Natural killer cell (primary cell): ENCODE results near the gene CYTL1. TPM values are rescaled to one million over a fixed set of nuclear protein-coding genes. Genes with fewer than 3 reads are reported as not detected.

ENCODE experiments used
- ATAC-seq, 3 donors: fragments of 150-1000 bp in 2 of 3; fragments of 200-7000 bp in 1 of 3; cut with Tn5 transposase; 1 replicate in 1 of 3; 2 replicates in 2 of 3; pipeline ENCODE4 v1.10.0; 2021; ENCODE audit warnings: mild to moderate bottlenecking in 2 of 3, moderate library complexity in 2 of 3
- DNase-seq, 2 donors: peaks; one replicate each; pipeline versions ENCODE4 v3.0.0 to v3.0.0-alpha.2; 2013 to 2021; ENCODE audit warnings: mixed read lengths in 1 of 2
- H3K27ac ChIP-seq: one replicate; pipeline ENCODE4 v1.5.1; 2013; ENCODE audit warnings: mild to moderate bottlenecking, low read length
- H3K27me3 ChIP-seq: one replicate; pipeline ENCODE4 v1.6.1; 2013; ENCODE audit warnings: low read length; ENCODE audit not compliant: control insufficient read depth, insufficient read depth
- H3K36me3 ChIP-seq: one replicate; pipeline ENCODE4 v1.6.1; 2013; ENCODE audit warnings: low read length; ENCODE audit not compliant: control insufficient read depth, insufficient read depth
- H3K4me1 ChIP-seq: one replicate; pipeline ENCODE4 v1.6.1; 2013; ENCODE audit warnings: low read length; ENCODE audit not compliant: control insufficient read depth, insufficient read depth
- H3K4me3 ChIP-seq: one replicate; pipeline ENCODE4 v1.5.1; 2013; ENCODE audit warnings: low read length
- H3K9me3 ChIP-seq: one replicate; pipeline ENCODE4 v1.6.1; 2013; ENCODE audit warnings: low read length; ENCODE audit not compliant: control insufficient read depth, insufficient read depth
- H3K27ac Mint-ChIP-seq, 2 donors: one replicate each; pipeline ENCODE4 v1.8.0; 2022; ENCODE audit warnings: mild to moderate bottlenecking in 2 of 2, mixed read lengths in 2 of 2, moderate library complexity in 1 of 2
- H3K27me3 Mint-ChIP-seq, 2 donors: one replicate each; pipeline ENCODE4 v1.8.0; 2022; ENCODE audit warnings: low read depth in 2 of 2, mixed read lengths in 2 of 2
- H3K36me3 Mint-ChIP-seq: one replicate; pipeline ENCODE4 v1.8.0; 2022; ENCODE audit warnings: mixed read lengths
- H3K4me1 Mint-ChIP-seq, 2 donors: one replicate each; pipeline ENCODE4 v1.8.0; 2022; ENCODE audit warnings: mixed read lengths in 2 of 2
- H3K4me3 Mint-ChIP-seq: one replicate; pipeline ENCODE4 v1.8.0; 2022; ENCODE audit warnings: mild to moderate bottlenecking, moderate library complexity, mixed read lengths
- H3K9me3 Mint-ChIP-seq, 2 donors: one replicate each; pipeline ENCODE4 v1.8.0; 2022; ENCODE audit warnings: mixed read lengths in 2 of 2
- CTCF ChIP-seq: fragments of 200-600 bp; IDR thresholded peaks from one replicate; pipeline ENCODE4 v1.8.0; 2022; ENCODE audit warnings: antibody characterized with exemption
- WGBS: methylation state at CpG from one replicate; pipeline ENCODE4 v1.1.7; 2013; ENCODE audit warnings: missing lambda C conversion rate; ENCODE audit not compliant: insufficient coverage; 5-methylcytosine and 5-hydroxymethylcytosine counted together
- intact Hi-C: fragments of 100-400 bp; cut with micrococcal nuclease; formaldehyde crosslinking; loops from one replicate; pipeline ENCODE4 v1.14.2; 2022
- total RNA-seq, 4 donors: library from RNA; stranded (reverse); fragments of 120-200 nt in 1 of 4; gene quantifications; one replicate each; pipeline versions ENCODE4 v1.2.3 to v1.2.4, GENCODE V29; 2013 to 2022

Gene CYTL1
- total RNA-seq, 3 donors from 2014 or later (not counting 1 experiment from before 2014, with no cell fraction given), result 1.00 to 4.4 (median 1.9) TPM

GRCh38 chr4:4985844-4986243 lies 33.4 kb downstream of the CYTL1 start:
- H3K9me3 Mint-ChIP-seq, result no peaks in the 10 kb centered on the region
- peaks cover 0 to 4% of the 10 kb centered on the region in 2 donors for H3K27me3 Mint-ChIP-seq
- Histone ChIP-seq H3K9me3 (no peaks in the 10 kb centered on the region), H3K27me3 (no peaks in the 10 kb centered on the region), H3K4me3 (no peak overlapping the region), H3K36me3 (no peaks in the 10 kb centered on the region), H3K27ac (no peak overlapping the region), H3K4me1 (peaks cover 7% of the 10 kb centered on the region)
- H3K36me3 Mint-ChIP-seq, result no peaks in the 10 kb centered on the region
- intact Hi-C loops, result no loop called here
- no peak for DNase-seq
- peaks cover 15 to 21% of the 10 kb centered on the region in 2 donors for H3K4me1 Mint-ChIP-seq
- TF ChIP-seq CTCF, result no peak
- no peak overlapping the region for H3K27ac Mint-ChIP-seq
- ATAC-seq, result no peak
- H3K4me3 Mint-ChIP-seq, result no peak overlapping the region
- 88% methylated on average over 1 of the region's 1 CpG for WGBS

GRCh38 chr4:4985036-4985435 lies 34.2 kb downstream of the CYTL1 start:
- no peak for ATAC-seq
- H3K4me1 Mint-ChIP-seq, result peaks cover 7 to 13% of the 10 kb centered on the region in 2 donors
- no peaks in the 10 kb centered on the region for H3K9me3 Mint-ChIP-seq
- DNase-seq, result no peak
- WGBS, result 86% methylated on average over 1 of the region's 2 CpGs
- TF ChIP-seq CTCF, result no peak
- Histone ChIP-seq H3K9me3 (no peaks in the 10 kb centered on the region), H3K27ac (no peak overlapping the region), H3K4me1 (no peaks in the 10 kb centered on the region), H3K36me3 (no peaks in the 10 kb centered on the region), H3K4me3 (no peak overlapping the region), H3K27me3 (no peaks in the 10 kb centered on the region)
- H3K4me3 Mint-ChIP-seq, result no peak overlapping the region
- H3K36me3 Mint-ChIP-seq, result no peaks in the 10 kb centered on the region
- no peak overlapping the region for H3K27ac Mint-ChIP-seq
- peaks cover 0 to 4% of the 10 kb centered on the region in 2 donors for H3K27me3 Mint-ChIP-seq
- intact Hi-C loops, result no loop called here

GRCh38 chr4:4984186-4984585 lies 35.1 kb downstream of the CYTL1 start:
- Histone ChIP-seq H3K4me3 (no peak overlapping the region), H3K4me1 (no peaks in the 10 kb centered on the region), H3K36me3 (no peaks in the 10 kb centered on the region), H3K9me3 (no peaks in the 10 kb centered on the region), H3K27me3 (no peaks in the 10 kb centered on the region), H3K27ac (no peak overlapping the region)
- Mint-ChIP-seq H3K36me3 (no peaks in the 10 kb centered on the region), H3K27me3 (peaks cover 0 to 4% of the 10 kb centered on the region in 2 donors), H3K9me3 (no peaks in the 10 kb centered on the region), H3K4me3 (no peak overlapping the region), H3K27ac (no peak overlapping the region), H3K4me1 (peaks cover 5 to 11% of the 10 kb centered on the region in 2 donors)
- 81% methylated on average over 2 of the region's 2 CpGs for WGBS
- intact Hi-C loops, result no loop called here
- ATAC-seq (no peak), DNase-seq (no peak)
- TF ChIP-seq CTCF, result no peak

- no peaks in the 10 kb centered on the region for H3K36me3 ChIP-seq
- no peak for TF ChIP-seq CTCF
- ATAC-seq (no peak), DNase-seq (no peak)
- Mint-ChIP-seq H3K4me1 (peaks cover under 1 to 2% of the 10 kb centered on the region in 2 donors), H3K27me3 (peaks cover 5 to 8% of the 10 kb centered on the region in 2 donors), H3K36me3 (no peaks in the 10 kb centered on the region), H3K4me3 (no peak overlapping the region), H3K27ac (no peak overlapping the region), H3K9me3 (no peaks in the 10 kb centered on the region)
- H3K27ac ChIP-seq, result no peak overlapping the region
- intact Hi-C loops, result no loop called here
- no peaks in the 10 kb centered on the region for H3K4me1 ChIP-seq
- no peak overlapping the region for H3K4me3 ChIP-seq
- no peaks in the 10 kb centered on the region for H3K9me3 ChIP-seq
- WGBS, result 83% methylated on average over 8 of the region's 8 CpGs
- H3K27me3 ChIP-seq, result no peaks in the 10 kb centered on the region
These were observed 37.4 kb downstream of the CYTL1 start for GRCh38 chr4:4981827-4982226.
